ENCODE results near the gene TUBB4B.
"Not testable (repeated sequence)": the region's sequence is repeated elsewhere in the genome, so short reads cannot be mapped to it uniquely, and the experiment has no call there.

The TUBB4B gene

GRCh38 chr9:137236238-137236935 lies 4.7 kb upstream of the TUBB4B start:
- DNase-seq (ENCODE audit: low read depth, low spot score), result no peak

GRCh38 chr9:137236936-137237421 lies 4.1 kb upstream of the TUBB4B start:
- no peak for DNase-seq (ENCODE audit: low read depth, low spot score)

- no peak for DNase-seq (ENCODE audit: low read depth, low spot score)
Measured at GRCh38 chr9:137237759-137238726, 3.0 kb upstream of the TUBB4B start.

DNA sequence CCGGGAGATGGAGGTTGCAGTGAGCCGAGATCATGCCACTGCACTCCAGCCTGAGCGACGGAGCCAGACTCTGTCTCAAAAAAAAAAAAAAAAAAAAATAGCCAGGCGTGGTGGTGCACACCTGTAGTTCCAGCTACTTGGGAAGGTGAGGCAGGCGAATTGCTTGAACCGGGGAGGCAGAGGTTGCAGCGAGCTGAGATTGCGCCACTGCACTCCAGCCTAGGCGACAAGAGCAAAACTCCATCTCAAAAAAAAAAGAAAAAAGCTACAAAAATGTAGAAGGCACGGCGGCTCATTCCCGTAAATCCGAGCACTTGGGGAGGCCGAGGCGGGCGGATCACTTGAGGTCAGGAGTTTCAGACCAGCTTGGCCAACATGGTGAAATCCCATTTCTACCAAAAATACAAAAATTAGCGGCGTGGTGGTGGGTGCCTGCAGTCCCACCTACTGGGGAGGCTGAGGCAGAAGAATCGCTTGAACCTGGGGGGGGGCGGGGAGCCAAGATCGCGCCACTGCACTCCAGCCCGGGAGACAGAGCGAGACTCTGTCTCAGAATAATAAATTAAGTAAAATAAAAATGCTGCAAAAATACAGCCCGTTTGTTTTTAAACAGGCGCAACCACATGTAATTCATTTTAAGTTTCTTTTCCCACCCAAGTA lies 1.4 kb upstream of the TUBB4B start:
- DNase-seq (ENCODE audit: low read depth, low spot score), result not testable (repeated sequence)

DNA sequence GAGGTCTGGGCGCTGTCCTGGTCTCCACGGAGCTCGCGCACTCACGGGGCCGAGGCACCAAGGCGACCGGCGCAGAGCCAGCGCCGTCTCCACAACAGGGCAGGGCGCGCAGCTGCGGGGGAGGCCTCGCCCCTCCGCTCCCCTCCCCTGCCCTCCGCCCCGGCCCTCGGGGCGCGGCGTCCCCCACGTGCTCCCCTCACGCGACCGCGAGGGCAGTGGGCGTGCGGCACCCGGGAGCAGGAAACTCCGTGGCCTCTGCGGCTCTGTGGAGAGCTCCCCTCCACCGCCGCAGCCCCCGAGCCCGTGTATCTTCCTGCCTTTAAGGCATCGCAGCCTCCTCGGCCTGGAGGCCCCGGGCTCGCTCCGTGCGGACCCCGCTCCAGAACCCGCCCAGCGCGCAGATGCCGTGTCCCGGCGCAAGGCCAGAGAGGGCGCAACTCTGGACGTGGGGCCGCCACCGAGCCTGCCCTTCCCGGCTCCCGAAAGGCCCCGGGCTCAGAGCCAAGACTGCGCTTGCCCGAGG lies 708 bp upstream of the TUBB4B start:
- DNase-seq (ENCODE audit: low read depth, low spot score), result no peak

DNA sequence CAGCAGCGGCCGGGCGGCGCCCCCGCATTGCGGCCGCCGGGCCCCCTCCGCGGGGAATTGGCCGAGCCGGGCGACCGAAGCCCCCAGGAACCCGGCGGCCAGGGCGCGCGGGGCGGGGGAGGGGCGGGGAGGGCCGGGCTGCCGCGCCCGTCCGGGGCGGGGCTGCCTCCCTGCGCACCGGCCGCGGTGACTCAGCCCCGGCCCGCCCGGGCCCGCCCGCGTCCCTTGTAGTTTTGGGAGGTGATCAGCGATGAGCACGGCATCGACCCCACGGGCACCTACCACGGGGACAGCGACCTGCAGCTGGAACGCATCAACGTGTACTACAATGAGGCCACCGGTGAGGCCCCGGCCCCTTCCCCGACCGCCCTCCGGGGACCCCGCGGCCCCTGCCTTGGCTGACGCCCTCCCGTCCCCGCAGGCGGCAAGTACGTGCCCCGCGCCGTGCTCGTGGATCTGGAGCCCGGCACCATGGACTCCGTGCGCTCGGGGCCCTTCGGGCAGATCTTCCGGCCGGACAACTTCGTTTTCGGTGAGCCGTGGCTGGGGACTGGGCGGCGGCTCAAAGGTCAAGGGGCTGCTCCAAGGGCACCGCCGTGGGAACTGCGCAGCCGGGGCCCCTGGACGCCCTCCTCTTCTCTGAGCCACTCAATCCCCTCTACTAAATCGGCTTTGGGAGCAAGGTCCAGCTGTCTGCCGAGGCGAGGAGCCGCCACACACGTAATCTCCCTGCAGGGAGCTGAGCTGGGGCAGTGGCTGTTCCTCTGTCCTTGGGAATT lies 592 bp downstream of the TUBB4B start:
- no peak for DNase-seq (ENCODE audit: low read depth, low spot score)

DNA sequence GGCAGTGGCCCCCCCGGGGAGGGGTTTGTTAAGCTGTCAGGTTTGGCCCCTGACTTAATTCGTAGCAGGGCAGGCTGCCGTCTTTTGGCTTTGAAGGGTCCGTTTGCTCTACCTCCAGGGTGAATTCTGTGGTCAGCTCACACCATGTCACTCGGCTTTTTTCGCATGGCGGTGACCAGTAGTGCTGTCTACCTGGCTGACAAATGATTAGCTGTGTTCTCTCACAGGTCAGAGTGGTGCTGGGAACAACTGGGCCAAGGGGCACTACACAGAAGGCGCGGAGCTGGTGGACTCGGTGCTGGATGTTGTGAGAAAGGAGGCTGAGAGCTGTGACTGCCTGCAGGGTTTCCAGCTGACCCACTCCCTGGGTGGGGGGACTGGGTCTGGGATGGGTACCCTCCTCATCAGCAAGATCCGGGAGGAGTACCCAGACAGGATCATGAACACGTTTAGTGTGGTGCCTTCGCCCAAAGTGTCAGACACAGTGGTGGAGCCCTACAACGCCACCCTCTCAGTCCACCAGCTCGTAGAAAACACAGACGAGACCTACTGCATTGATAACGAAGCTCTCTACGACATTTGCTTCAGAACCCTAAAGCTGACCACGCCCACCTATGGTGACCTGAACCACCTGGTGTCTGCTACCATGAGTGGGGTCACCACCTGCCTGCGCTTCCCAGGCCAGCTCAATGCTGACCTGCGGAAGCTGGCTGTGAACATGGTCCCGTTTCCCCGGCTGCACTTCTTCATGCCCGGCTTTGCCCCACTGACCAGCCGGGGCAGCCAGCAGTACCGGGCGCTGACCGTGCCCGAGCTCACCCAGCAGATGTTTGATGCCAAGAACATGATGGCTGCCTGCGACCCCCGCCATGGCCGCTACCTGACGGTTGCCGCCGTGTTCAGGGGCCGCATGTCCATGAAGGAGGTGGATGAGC lies 1.4 kb downstream of the TUBB4B start:
- no peak for DNase-seq (ENCODE audit: low read depth, low spot score)

DNA sequence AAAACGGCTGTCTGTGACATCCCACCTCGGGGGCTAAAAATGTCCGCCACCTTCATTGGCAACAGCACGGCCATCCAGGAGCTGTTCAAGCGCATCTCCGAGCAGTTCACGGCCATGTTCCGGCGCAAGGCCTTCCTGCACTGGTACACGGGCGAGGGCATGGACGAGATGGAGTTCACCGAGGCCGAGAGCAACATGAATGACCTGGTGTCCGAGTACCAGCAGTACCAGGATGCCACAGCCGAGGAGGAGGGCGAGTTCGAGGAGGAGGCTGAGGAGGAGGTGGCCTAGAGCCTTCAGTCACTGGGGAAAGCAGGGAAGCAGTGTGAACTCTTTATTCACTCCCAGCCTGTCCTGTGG lies 2.2 kb downstream of the TUBB4B start:
- DNase-seq (ENCODE audit: low read depth, low spot score), result not testable (repeated sequence)

GRCh38 chr9:137243626-137244485 lies 2.8 kb downstream of the TUBB4B start:
- no peak for DNase-seq (ENCODE audit: low read depth, low spot score)

DNA sequence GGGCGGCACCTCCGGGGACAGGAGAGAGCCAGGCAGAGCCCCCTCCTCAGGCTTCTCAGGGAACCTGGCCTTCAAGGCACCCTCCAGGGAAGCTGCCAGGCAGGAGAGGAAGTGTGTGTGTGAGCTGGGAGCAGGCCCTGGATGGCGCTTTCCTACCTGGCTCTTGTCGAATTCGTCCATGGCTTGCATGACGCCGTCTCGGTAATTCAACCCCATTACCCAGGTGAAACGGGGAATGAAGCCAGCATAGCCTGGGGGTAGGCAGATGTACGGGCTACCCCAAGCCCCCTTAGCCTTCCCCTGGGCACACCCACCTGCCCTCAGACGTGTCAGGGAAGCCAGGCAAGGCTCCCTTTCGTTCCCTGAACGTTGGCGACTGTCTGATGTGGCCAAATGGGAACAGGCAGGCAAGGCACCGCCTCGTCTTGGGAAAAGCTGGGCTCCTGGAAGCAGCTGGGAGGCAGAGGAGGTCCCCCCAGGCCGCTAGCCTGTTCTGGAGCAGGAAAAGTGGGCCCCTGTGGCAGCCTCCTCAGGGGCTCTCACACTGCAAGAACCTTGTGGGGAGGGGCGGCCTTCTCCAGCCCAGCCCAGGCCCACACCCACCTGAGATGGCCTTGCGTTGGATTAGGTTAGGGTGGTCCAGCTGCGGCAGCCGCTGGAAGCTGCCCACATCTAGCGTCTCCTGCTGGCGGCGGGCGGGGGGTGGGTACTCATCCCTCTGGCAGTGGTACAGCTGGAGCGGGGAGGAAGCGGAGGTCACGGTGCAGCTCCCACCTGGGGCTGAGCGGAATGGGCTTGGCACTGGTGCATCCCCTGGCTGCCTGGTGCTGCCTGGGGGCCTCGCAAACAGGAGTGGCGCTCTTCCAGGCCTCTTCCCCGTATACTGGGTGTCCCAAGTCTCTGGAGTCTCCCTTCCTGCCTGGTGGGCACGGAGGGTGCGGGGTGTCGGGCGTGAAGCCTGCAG lies 3.7 kb downstream of the TUBB4B start:
- no peak for DNase-seq (ENCODE audit: low read depth, low spot score)

DNA sequence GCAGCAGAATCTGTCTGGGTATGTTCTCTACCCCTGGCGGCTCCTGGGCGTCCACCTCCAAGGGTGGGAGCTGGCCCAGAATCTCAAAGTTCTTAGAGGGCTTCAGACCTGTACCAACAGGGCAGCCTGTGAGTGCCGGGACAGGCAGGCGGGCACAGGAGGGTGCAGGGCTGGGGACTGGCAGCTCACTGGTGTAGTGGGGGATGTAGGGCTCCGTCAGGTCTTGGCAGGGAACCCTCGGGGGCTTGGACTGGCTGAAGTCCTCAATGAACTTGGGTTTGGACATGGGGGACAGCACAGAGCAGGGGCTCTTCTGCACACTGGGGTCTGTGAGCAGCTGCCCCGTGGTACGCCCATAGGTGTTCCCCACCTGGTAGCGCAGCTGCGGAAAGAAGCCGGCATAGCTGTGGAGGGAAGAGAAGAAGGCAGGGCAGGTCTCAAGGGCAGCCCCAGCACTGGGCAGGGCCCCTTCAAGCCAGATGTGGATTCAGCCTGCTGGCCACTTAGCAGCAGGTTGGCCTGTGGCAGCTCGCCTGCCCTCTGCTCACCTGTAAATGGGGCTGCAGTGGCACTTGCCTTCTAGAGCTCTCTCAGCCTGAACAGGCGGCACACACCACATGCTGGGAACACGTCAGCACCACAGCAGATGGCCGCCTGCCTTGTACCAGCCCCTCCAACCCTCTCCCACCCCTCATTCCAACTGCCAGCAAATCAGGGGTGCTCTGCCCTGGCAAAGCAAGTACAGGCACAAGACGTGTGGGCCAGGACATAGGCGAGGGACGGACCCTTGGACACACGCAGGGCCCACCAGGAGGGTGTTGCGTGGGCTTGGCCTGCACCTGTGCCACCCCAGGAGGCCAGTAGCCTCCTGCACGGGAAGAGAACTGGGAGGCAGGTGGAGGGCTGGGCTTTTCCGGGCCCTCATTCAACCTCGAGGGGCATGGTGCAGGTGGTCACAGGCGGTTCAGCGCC lies 4.6 kb downstream of the TUBB4B start:
- DNase-seq (ENCODE audit: low read depth, low spot score), result no peak

- no peak for DNase-seq (ENCODE audit: low read depth, low spot score)
Measured at GRCh38 chr9:137247135-137247915, 6.2 kb downstream of the TUBB4B start.

DNA sequence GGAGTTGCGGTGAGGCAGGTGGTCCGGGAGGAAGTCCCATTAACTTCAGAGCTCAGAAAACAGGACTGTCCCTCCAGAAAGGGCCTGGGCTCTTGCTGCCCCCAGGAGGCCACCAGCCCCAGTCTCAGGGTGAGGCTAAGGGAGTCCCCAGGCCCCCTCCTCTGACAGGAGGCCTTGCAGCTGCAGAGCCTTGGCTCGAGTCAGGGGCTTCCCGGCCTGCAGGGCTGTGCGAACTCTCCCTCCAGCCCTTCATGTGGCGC lies 6.8 kb downstream of the TUBB4B start:
- DNase-seq (ENCODE audit: low read depth, low spot score), result no peak

- no peak for DNase-seq (ENCODE audit: low read depth, low spot score)
Measured at GRCh38 chr9:137250329-137251193, 9.5 kb downstream of the TUBB4B start.

DNA sequence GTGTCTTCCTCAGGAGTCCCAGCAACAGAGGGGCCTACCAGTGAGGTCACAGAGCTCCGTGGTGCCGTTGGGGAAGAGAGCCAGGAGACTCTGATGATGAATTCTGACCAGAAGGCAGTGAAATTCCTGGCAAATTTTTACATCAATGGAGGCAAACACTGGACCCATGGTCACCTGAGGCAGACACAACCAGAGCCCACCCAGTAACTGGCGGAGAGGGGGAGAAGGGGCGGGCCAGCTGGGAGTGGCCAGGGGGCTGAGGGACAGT lies 10.0 kb downstream of the TUBB4B start, which contains the start of gene STPG3:
Gene STPG3 (plus strand): TSS at position 93 of the 268 bp plus-strand sequence. CDS start 1 bp downstream, at position 94.
- no peak for DNase-seq (ENCODE audit: low read depth, low spot score)
